K562 (cell line): ENCODE results near the gene ANGEL2. TPM values are rescaled to one million over a fixed set of nuclear protein-coding genes. Genes with fewer than 3 reads are reported as not detected.
A peak's percentile ranks its signal among the peaks of the same experiment; 100 is the strongest.

ENCODE experiments used
- BRD4 ChIP-seq: fragments of 200-600 bp; sonication (generic); IDR thresholded peaks from 2 replicates; pipeline ENCODE4 v1.6.1; 2017; ENCODE audit warnings: inconsistent platforms
- CSDE1 ChIP-seq, 2 experiments: fragments of 450-650 bp; IDR thresholded peaks; 2 replicates each; pipeline ENCODE4 v1.6.1; 2016; ENCODE audit warnings: mild to moderate bottlenecking in 1 of 2
- FUS ChIP-seq: fragments of 200-400 bp; formaldehyde crosslinking; optimal IDR thresholded peaks from 2 replicates; pipeline ENCODE3; 2017; ENCODE audit warnings: low read depth, low read length
- HDGF ChIP-seq: fragments of 450-650 bp; IDR thresholded peaks from 2 replicates; pipeline ENCODE4 v1.6.1; 2016
- HMG20A ChIP-seq: fragments of 450-650 bp; formaldehyde crosslinking; conservative IDR thresholded peaks from 2 replicates; pipeline ENCODE4 v1.4.0; 2020; ENCODE audit warnings: mild to moderate bottlenecking, mixed read lengths
- IFI16 ChIP-seq: fragments of 250-450 bp; sonication (Bioruptor Pico); IDR thresholded peaks from 2 replicates; pipeline ENCODE4 v2.1.2; 2022; ENCODE audit warnings: mild to moderate bottlenecking, inconsistent platforms
- IRF1 ChIP-seq: sonication (generic); formaldehyde crosslinking; IDR thresholded peaks from 2 replicates; pipeline ENCODE4 v1.8.0; 2022; ENCODE audit warnings: missing genetic modification reagents, mild to moderate bottlenecking, borderline replicate concordance
- IRF9 ChIP-seq: fragments of 450-650 bp; IDR thresholded peaks from 2 replicates; pipeline ENCODE4 v1.6.1; 2016; ENCODE audit warnings: missing biosample characterization, missing genetic modification characterization
- MAFG ChIP-seq: fragments of 450-650 bp; conservative IDR thresholded peaks from 2 replicates; pipeline ENCODE4 v1.6.1; 2016; ENCODE audit warnings: missing genetic modification characterization, missing compliant biosample characterization
- MTA1 ChIP-seq: fragments of 450-650 bp; IDR thresholded peaks from 2 replicates; pipeline ENCODE4 v1.6.1; 2017; ENCODE audit warnings: borderline replicate concordance
- PRMT5 ChIP-seq: sonication (generic); formaldehyde crosslinking; IDR thresholded peaks from 2 replicates; pipeline ENCODE4 v1.5.0; 2020; ENCODE audit warnings: missing genetic modification reagents
- RBM22 ChIP-seq: fragments of 200-400 bp; formaldehyde crosslinking; IDR thresholded peaks from 2 replicates; pipeline ENCODE4 v1.6.1; 2018; ENCODE audit warnings: low read length, low read depth; ENCODE audit not compliant: poor library complexity, severe bottlenecking
- TCF7 ChIP-seq: sonication (generic); IDR thresholded peaks from 2 replicates; pipeline ENCODE4 v1.6.1; 2016; ENCODE audit warnings: antibody characterized with exemption, borderline replicate concordance
- TFAM ChIP-seq: fragments of 250-450 bp; sonication (Bioruptor Pico); conservative IDR thresholded peaks from 2 replicates; pipeline ENCODE4 v1.5.0; 2021; ENCODE audit warnings: mild to moderate bottlenecking, moderate library complexity
- TOE1 ChIP-seq, 2 experiments: fragments of 450-650 bp in 1 of 2; sonication (generic) in 1 of 2; formaldehyde crosslinking in 1 of 2; IDR thresholded peaks; 2 replicates each; pipeline versions ENCODE4 v1.7.1 to v1.8.0; 2016 to 2022; ENCODE audit warnings: borderline replicate concordance in 2 of 2, mild to moderate bottlenecking in 2 of 2, antibody characterized with exemption in 1 of 2, inconsistent platforms in 1 of 2, low read depth in 1 of 2, missing genetic modification reagents in 1 of 2, moderate library complexity in 1 of 2
- TSHZ1 ChIP-seq: fragments of 250-450 bp; sonication (Bioruptor Pico); IDR thresholded peaks from 2 replicates; pipeline ENCODE4 v1.4.0; 2020; ENCODE audit warnings: mild to moderate bottlenecking, moderate library complexity
- WHSC1 ChIP-seq: IDR thresholded peaks from one replicate; pipeline ENCODE4 v1.6.1; 2012; ENCODE audit warnings: low read length, control low read depth, inconsistent platforms
- XRCC3 ChIP-seq: fragments of 450-650 bp; IDR thresholded peaks from 2 replicates; pipeline ENCODE4 v1.6.1; 2017; ENCODE audit warnings: mild to moderate bottlenecking, moderate library complexity
- ZFP1 ChIP-seq: fragments of 450-650 bp; formaldehyde crosslinking; IDR thresholded peaks from 2 replicates; pipeline ENCODE4 v1.4.0; 2020; ENCODE audit warnings: mild to moderate bottlenecking, mixed read lengths
- ZNF384 ChIP-seq: IDR thresholded peaks from 2 replicates; pipeline ENCODE4 v1.6.1; 2012; ENCODE audit warnings: low read depth, low read length, improper control_type of control experiment
- ZNF408 ChIP-seq: fragments of 250-450 bp; sonication (Bioruptor Pico); IDR thresholded peaks from 2 replicates; pipeline ENCODE4 v1.4.0; 2020; ENCODE audit warnings: low read depth, mild to moderate bottlenecking, moderate library complexity
- ZNF589 ChIP-seq: fragments of 200-800 bp; sonication (Bioruptor generic); IDR thresholded peaks from 2 replicates; pipeline ENCODE4 v1.6.1; 2016; ENCODE audit warnings: low read depth, missing genetic modification characterization, missing compliant biosample characterization
- ZNF764 ChIP-seq: fragments of 250-450 bp; sonication (Bioruptor Pico); IDR thresholded peaks from 2 replicates; pipeline ENCODE4 v1.4.0; 2020; ENCODE audit warnings: low read depth, mild to moderate bottlenecking, moderate library complexity
- ZSCAN32 ChIP-seq: fragments of 450-650 bp; formaldehyde crosslinking; IDR thresholded peaks from 2 replicates; pipeline ENCODE4 v1.4.0; 2020; ENCODE audit warnings: mild to moderate bottlenecking, moderate library complexity
- polyA plus RNA-seq, 8 experiments: library from polyadenylated mRNA; depleted of rRNA in 4 of 8; stranded (reverse) in 5 of 8; unstranded in 3 of 8; fragments of >200 nt; fragmentation: Nextera tagmentation in 2 of 8; fragmentation: Illumina TruSeq in 1 of 8; extraction: Ambion mirVana in 2 of 8; extraction: Trizol in 1 of 8; gene quantifications; 2 replicates each; pipeline versions ENCODE4 v1.2.1 to v1.2.3, GENCODE V29; 2011 to 2014; ENCODE audit warnings: inconsistent platforms in 1 of 8, missing spikeins in 1 of 8
- total RNA-seq, 7 experiments: library from RNA; depleted of rRNA in 6 of 7; stranded (reverse); fragments of >200 nt in 6 of 7; fragmentation: Illumina TruSeq in 2 of 7; extraction: Trizol in 2 of 7; gene quantifications; 2 replicates each; pipeline versions ENCODE4 v1.2.1 to v1.2.3, GENCODE V29; 2011 to 2021; ENCODE audit warnings: low replicate concordance in 1 of 7

The ANGEL2 gene
- total and polyA plus RNA-seq, 9 of the 15 experiments (the other 6 are each of a cell fraction or from before 2014, with no cell fraction given), result 6.8 to 34.6 (median 26.2) TPM

- TF ChIP-seq IRF9 (tag), result no peak
- TF ChIP-seq IFI16 (CRISPR knock-in tag), result no peak
- TF ChIP-seq ZNF764 (CRISPR knock-in tag), result no peak
- no peak for TF ChIP-seq PRMT5 (CRISPR knock-in tag)
- TF ChIP-seq MTA1, result no peak
- no peak for TF ChIP-seq IRF1 (CRISPR knock-in tag)
- TF ChIP-seq ZNF384, result peak; percentile 64
- TF ChIP-seq ZSCAN32 (CRISPR knock-in tag), result no peak
- no peak for TF ChIP-seq HDGF
- TF ChIP-seq TSHZ1, result no peak
- no peak for TF ChIP-seq WHSC1
- TF ChIP-seq ZNF589 (CRISPR knock-in tag), result no peak
- TF ChIP-seq TFAM (CRISPR knock-in tag), result no peak
- no peak for TF ChIP-seq RBM22
- TF ChIP-seq XRCC3, result no peak
- TF ChIP-seq MAFG (tag), result 0 out of 2 replicates have a peak, but pooled peaks have one; percentile 16
- peak; percentile 45; the same call in 1 of the 2 replicates for TF ChIP-seq TCF7
- TF ChIP-seq HMG20A (CRISPR knock-in tag), result no peak
- peak; percentile 82 for TF ChIP-seq ZFP1 (CRISPR knock-in tag)
- no peak; a peak in 1 of 4 replicates for TF ChIP-seq CSDE1 (IDR thresholded peaks at IDR 0.05)
- TF ChIP-seq BRD4, result 0 out of 2 replicates have a peak, but pooled peaks have one; percentile 1
- TF ChIP-seq ZNF408 (CRISPR knock-in tag), result no peak
- TF ChIP-seq FUS, result no peak
- TF ChIP-seq TOE1 (IDR thresholded peaks at IDR 0.05; ENCODE audit: borderline replicate concordance), result no peak; the same call in 1 of the 2 replicates
- TF ChIP-seq TOE1 (CRISPR knock-in tag; IDR thresholded peaks at IDR 0.05; ENCODE audit: borderline replicate concordance, low read depth), result no peak
Observed at GRCh38 chr1:213015099-213016050, at the start of gene ANGEL2 (continued).
